ENCODE data around the gene C17orf114.
A peak's percentile ranks its signal among the peaks of the same experiment; 100 is the strongest.

The C17orf114 gene

GRCh38 chr17:4833941-4834680 is 32.0 kb upstream of the C17orf114 start:
- peaks cover 12 to 35% (median 27%) of the 10 kb centered on the region in 4 donors for H3K4me1 ChIP-seq (ENCODE audit: control insufficient read depth in 4 of 4, insufficient read depth in 4 of 4, low read length in 3 of 4)
- WGBS = 4% methylated on average over 15 of the region's 15 CpGs
- H3K4me3 ChIP-seq (ENCODE audit: low read depth in 1 of 3, low read length in 3 of 3) = peak overlapping the region; percentile 55 to 96 (median 77)

More at GRCh38 chr17:4833941-4834680, 32.0 kb upstream of the C17orf114 start:
- TF ChIP-seq REST (IDR thresholded peaks at IDR 0.05) = peak; percentile 13
- TF ChIP-seq NR2F2 (IDR thresholded peaks at IDR 0.05) = peak; percentile 22
- TF ChIP-seq HNF4A (conservative IDR thresholded peaks at IDR 0.05) = no peak
- no peak for TF ChIP-seq RAD21 (IDR thresholded peaks at IDR 0.05)
- TF ChIP-seq FOXA1 (IDR thresholded peaks at IDR 0.05) = no peak
- no peak for TF ChIP-seq HNF4G (IDR thresholded peaks at IDR 0.05)
- peak; percentile 60 for TF ChIP-seq MAX (IDR thresholded peaks at IDR 0.05)
- no peak for TF ChIP-seq ATF3 (IDR thresholded peaks at IDR 0.05)
- TF ChIP-seq ZBTB33 (IDR thresholded peaks at IDR 0.05) = no peak
- TF ChIP-seq SP1 (IDR thresholded peaks at IDR 0.05) = peak; percentile 6
- no peak for TF ChIP-seq FOXA2 (IDR thresholded peaks at IDR 0.05)
- H3K36me3 ChIP-seq (ENCODE audit: control insufficient read depth in 4 of 4, insufficient read depth in 3 of 4, low read depth in 1 of 4, low read length in 3 of 4) = no peaks in the 10 kb centered on the region
- DNase-seq (ENCODE audit: low spot score) = peak; percentile 49
- peak overlapping the region; percentile 86 to 90 for H3K27ac ChIP-seq (ENCODE audit: low read depth in 1 of 2, low read length in 2 of 2)
- no peaks in the 10 kb centered on the region for H3K9me3 ChIP-seq (ENCODE audit: control insufficient read depth in 4 of 4, low read length in 3 of 4)
- no peaks in the 10 kb centered on the region for H3K27me3 ChIP-seq (ENCODE audit: control insufficient read depth in 4 of 4, insufficient read depth in 4 of 4, low read length in 3 of 4)
- no peak overlapping the region for H3K9ac ChIP-seq (ENCODE audit: low read depth in 1 of 2, low read length in 2 of 2)
